Measurements from ENCODE around the gene PCSK9.

The PCSK9 gene

DNA sequence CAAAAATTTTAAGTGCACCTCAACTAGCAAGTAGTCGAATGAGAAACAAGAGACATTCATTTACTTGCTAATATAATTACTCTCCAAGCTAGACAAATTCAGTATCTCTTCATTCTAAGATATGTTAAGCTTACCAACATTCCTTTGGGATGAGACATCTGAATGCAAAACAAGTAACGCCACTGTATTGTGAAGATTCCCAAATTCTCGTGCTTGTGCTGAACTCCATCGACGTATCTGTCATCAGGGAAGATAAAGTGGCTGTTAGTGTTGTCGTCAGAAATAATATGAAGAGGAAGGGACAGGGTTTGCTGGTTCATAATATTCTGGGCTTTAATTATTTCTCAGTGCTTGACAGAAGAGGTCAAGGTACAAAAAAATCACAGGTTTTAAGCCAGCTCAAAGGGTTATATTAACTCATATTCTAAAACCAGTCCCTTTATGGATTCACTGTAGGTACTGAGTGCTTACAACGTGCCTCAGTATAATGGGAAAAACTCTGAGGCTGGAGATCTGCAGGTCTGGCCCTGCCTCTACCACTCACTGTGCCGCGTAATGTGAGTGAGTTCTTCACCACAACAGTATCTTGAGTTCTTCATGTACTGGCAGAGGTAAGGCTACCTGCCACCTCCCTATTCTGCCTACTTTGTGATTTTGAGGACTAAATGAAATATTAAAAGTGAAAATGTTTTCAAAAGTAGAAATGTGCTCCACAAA lies 42.0 kb downstream of the PCSK9 start:
- TF ChIP-seq, protein P1, sequence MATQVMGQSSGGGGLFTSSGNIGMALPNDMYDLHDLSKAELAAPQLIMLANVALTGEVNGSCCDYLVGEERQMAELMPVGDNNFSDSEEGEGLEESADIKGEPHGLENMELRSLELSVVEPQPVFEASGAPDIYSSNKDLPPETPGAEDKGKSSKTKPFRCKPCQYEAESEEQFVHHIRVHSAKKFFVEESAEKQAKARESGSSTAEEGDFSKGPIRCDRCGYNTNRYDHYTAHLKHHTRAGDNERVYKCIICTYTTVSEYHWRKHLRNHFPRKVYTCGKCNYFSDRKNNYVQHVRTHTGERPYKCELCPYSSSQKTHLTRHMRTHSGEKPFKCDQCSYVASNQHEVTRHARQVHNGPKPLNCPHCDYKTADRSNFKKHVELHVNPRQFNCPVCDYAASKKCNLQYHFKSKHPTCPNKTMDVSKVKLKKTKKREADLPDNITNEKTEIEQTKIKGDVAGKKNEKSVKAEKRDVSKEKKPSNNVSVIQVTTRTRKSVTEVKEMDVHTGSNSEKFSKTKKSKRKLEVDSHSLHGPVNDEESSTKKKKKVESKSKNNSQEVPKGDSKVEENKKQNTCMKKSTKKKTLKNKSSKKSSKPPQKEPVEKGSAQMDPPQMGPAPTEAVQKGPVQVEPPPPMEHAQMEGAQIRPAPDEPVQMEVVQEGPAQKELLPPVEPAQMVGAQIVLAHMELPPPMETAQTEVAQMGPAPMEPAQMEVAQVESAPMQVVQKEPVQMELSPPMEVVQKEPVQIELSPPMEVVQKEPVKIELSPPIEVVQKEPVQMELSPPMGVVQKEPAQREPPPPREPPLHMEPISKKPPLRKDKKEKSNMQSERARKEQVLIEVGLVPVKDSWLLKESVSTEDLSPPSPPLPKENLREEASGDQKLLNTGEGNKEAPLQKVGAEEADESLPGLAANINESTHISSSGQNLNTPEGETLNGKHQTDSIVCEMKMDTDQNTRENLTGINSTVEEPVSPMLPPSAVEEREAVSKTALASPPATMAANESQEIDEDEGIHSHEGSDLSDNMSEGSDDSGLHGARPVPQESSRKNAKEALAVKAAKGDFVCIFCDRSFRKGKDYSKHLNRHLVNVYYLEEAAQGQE (IDR thresholded peaks at IDR 0.05; ENCODE audit: low read depth), result no peak
- TF ChIP-seq TCF12 (IDR thresholded peaks at IDR 0.05; ENCODE audit: low read depth) (no peak), RAD21 (IDR thresholded peaks at IDR 0.05; ENCODE audit: low read depth) (no peak), EP300 (IDR thresholded peaks at IDR 0.05; ENCODE audit: borderline replicate concordance) (no peak), TAF1 (IDR thresholded peaks at IDR 0.05; ENCODE audit: low read depth) (no peak), CEBPB (IDR thresholded peaks at IDR 0.05) (no peak), ZBTB7A (IDR thresholded peaks at IDR 0.05; ENCODE audit: low read depth) (no peak), TEAD4 (IDR thresholded peaks at IDR 0.05) (no peak), NFIC (IDR thresholded peaks at IDR 0.05) (no peak), FOXM1 (IDR thresholded peaks at IDR 0.05; ENCODE audit: borderline replicate concordance, low read depth) (no peak), EGR1 (IDR thresholded peaks at IDR 0.05) (no peak), CREB1 (IDR thresholded peaks at IDR 0.05; ENCODE audit: low read depth) (no peak), YY1 (IDR thresholded peaks at IDR 0.05; ENCODE audit: low read depth) (no peak)
- TF ChIP-seq, protein P2, sequence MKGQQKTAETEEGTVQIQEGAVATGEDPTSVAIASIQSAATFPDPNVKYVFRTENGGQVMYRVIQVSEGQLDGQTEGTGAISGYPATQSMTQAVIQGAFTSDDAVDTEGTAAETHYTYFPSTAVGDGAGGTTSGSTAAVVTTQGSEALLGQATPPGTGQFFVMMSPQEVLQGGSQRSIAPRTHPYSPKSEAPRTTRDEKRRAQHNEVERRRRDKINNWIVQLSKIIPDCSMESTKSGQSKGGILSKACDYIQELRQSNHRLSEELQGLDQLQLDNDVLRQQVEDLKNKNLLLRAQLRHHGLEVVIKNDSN (IDR thresholded peaks at IDR 0.05), result no peak
- TF ChIP-seq, protein P3, sequence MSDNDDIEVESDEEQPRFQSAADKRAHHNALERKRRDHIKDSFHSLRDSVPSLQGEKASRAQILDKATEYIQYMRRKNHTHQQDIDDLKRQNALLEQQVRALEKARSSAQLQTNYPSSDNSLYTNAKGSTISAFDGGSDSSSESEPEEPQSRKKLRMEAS (IDR thresholded peaks at IDR 0.05), result no peak

DNA sequence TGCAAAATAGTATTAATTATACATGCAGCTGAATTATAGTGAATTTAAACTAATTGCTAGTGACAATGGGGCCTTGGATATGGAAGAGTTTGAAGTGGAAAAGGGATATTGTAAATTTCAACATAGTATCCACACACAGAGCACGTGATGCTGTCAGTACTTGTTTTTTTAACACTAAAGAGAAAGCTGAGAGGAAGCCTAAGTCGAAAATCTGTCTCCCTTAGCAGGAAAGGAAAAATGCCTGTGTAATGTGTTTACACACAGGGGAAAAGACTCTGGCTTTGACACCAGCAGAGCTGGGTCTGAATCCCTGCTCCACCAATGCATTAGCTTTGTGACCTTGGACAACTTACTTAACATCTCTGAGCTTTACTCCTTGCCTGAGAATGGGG lies 42.6 kb downstream of the PCSK9 start:
- TF ChIP-seq TCF12 (IDR thresholded peaks at IDR 0.05; ENCODE audit: low read depth) (no peak), EGR1 (IDR thresholded peaks at IDR 0.05) (no peak)

DNA sequence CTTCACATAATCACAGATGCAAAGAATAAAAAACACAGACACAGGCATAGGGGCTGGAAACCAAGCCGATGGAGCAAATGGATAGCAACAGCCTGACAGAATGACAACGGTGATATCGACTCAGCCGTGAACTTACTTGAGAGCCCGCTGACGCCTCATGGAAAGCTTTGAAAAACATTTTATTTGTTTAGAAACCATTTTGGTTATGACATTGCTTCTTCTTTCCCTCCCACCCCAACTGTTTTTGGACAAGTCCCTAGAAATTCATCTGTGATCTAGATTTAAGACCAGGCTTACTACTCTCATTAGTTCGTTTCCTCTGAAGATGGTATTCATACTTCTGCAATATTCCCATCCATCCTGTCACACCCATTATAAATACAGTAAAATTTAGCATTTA lies 44.9 kb downstream of the PCSK9 start:
- TF ChIP-seq EGR1 (IDR thresholded peaks at IDR 0.05), result no peak
- TF ChIP-seq CEBPB (IDR thresholded peaks at IDR 0.05), result no peak
- no peak for TF ChIP-seq NFIC (IDR thresholded peaks at IDR 0.05)
- TF ChIP-seq RAD21 (IDR thresholded peaks at IDR 0.05; ENCODE audit: low read depth), result no peak
- no peak for TF ChIP-seq ZBTB7A (IDR thresholded peaks at IDR 0.05; ENCODE audit: low read depth)
- no peak for TF ChIP-seq EP300 (IDR thresholded peaks at IDR 0.05; ENCODE audit: borderline replicate concordance)
- TF ChIP-seq, protein P2 (IDR thresholded peaks at IDR 0.05), result no peak
- no peak for TF ChIP-seq YY1 (IDR thresholded peaks at IDR 0.05; ENCODE audit: low read depth)
- TF ChIP-seq TEAD4 (IDR thresholded peaks at IDR 0.05), result no peak
- TF ChIP-seq FOXM1 (IDR thresholded peaks at IDR 0.05; ENCODE audit: borderline replicate concordance, low read depth), result no peak
- TF ChIP-seq, protein P3 (IDR thresholded peaks at IDR 0.05), result no peak
- TF ChIP-seq, protein P1 (IDR thresholded peaks at IDR 0.05; ENCODE audit: low read depth), result no peak
- no peak for TF ChIP-seq CREB1 (IDR thresholded peaks at IDR 0.05; ENCODE audit: low read depth)
- TF ChIP-seq TAF1 (IDR thresholded peaks at IDR 0.05; ENCODE audit: low read depth), result no peak
- no peak for TF ChIP-seq TCF12 (IDR thresholded peaks at IDR 0.05; ENCODE audit: low read depth)

DNA sequence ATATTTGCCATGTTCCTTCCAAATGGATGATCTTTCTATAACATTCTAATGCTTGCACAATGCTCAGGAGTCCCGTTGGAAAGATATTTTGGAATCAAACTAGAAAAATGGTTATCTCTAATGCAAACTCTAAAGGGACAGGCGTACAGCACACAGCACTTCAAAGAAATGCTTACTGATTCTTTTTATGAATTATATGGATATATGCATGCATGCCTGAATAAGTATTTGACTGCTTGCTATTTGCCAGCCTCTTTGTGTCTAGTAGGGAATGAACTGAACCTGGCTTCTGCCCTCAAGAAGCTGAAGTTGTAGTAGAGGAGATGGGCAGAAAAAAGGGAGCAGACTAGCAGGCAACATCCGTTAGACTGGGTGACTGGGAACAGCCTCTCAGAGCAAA lies 48.1 kb downstream of the PCSK9 start:
- TF ChIP-seq YY1 (IDR thresholded peaks at IDR 0.05; ENCODE audit: low read depth) (no peak), TAF1 (IDR thresholded peaks at IDR 0.05; ENCODE audit: low read depth) (no peak)

DNA sequence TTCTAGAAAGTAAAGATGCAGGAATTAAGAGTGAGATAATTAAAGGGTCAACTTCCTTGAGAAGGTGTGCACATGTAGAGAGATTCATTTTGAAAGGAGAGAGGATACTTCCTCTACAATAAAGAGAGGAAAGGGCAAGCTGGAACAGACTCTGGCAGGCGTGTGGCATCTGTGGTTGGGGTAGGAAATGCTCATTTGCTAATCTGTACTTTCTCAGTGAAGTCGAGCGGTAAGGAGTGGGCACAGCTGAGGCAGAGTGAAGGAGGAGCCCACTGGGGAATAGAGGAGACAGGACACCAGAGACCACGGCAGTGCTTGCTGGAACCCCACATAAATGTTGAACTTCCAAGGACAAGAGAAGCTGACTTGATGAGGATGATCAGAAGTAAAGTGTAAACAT lies 49.1 kb downstream of the PCSK9 start:
- TF ChIP-seq, protein P2 (IDR thresholded peaks at IDR 0.05), result no peak
- TF ChIP-seq EGR1 (IDR thresholded peaks at IDR 0.05) (no peak), TEAD4 (IDR thresholded peaks at IDR 0.05) (no peak), TAF1 (IDR thresholded peaks at IDR 0.05; ENCODE audit: low read depth) (no peak), YY1 (IDR thresholded peaks at IDR 0.05; ENCODE audit: low read depth) (no peak), RAD21 (IDR thresholded peaks at IDR 0.05; ENCODE audit: low read depth) (no peak), CEBPB (IDR thresholded peaks at IDR 0.05) (no peak), NFIC (IDR thresholded peaks at IDR 0.05) (no peak)
- TF ChIP-seq, protein P1 (IDR thresholded peaks at IDR 0.05; ENCODE audit: low read depth), result no peak
